ENCODE measurements around the gene CNOT11.

CNOT11 gene

DNA sequence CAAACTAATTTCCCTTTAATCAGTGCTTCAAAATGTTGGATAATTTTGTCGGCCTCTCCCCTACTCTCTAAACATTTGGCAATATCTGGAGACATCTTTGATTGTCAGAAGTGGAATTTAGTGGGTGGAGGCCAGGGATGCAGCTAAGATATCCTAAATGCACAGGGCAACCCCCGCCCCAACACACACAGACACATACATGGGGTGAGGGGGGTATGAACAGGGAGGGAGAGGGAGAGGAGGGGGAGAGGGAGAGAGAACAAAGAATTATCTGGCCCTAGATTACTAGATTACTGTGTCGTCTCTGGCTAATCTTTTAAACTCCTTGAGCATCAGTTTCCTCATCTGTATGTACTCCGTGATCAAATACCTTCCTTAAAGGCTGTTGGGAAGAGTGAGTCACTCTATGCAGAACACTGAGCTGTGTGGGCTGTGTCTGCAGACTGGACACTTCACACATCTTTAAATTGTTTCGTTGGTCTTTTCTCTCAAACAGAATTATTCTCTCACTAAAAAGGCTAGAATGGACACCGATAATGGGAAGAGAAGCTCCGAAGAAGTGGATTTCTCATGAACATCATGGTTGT, 52.9 kb downstream of the CNOT11 start:
- TF ChIP-seq, protein P1, sequence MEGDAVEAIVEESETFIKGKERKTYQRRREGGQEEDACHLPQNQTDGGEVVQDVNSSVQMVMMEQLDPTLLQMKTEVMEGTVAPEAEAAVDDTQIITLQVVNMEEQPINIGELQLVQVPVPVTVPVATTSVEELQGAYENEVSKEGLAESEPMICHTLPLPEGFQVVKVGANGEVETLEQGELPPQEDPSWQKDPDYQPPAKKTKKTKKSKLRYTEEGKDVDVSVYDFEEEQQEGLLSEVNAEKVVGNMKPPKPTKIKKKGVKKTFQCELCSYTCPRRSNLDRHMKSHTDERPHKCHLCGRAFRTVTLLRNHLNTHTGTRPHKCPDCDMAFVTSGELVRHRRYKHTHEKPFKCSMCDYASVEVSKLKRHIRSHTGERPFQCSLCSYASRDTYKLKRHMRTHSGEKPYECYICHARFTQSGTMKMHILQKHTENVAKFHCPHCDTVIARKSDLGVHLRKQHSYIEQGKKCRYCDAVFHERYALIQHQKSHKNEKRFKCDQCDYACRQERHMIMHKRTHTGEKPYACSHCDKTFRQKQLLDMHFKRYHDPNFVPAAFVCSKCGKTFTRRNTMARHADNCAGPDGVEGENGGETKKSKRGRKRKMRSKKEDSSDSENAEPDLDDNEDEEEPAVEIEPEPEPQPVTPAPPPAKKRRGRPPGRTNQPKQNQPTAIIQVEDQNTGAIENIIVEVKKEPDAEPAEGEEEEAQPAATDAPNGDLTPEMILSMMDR (IDR thresholded peaks at IDR 0.05; ENCODE audit: insufficient read depth, missing control alignments) = no peak
- no peak for DNase-seq (ENCODE audit: insufficient read length, low spot score)
- FAIRE-seq = no peak

GRCh38 chr2:101306410-101306809, 53.7 kb downstream of the CNOT11 start:
- DNase-seq (ENCODE audit: insufficient read length, low spot score) (no peak), FAIRE-seq (no peak)
- TF ChIP-seq, protein P1 (IDR thresholded peaks at IDR 0.05; ENCODE audit: insufficient read depth, missing control alignments) = no peak

- FAIRE-seq (no peak), DNase-seq (ENCODE audit: insufficient read length, low spot score) (no peak)
- TF ChIP-seq, protein P1 (IDR thresholded peaks at IDR 0.05; ENCODE audit: insufficient read depth, missing control alignments) = no peak
Measured at GRCh38 chr2:101307503-101307902, 54.8 kb downstream of the CNOT11 start.

- TF ChIP-seq, protein P1 (IDR thresholded peaks at IDR 0.05; ENCODE audit: insufficient read depth, missing control alignments) = no peak
- FAIRE-seq (no peak), DNase-seq (ENCODE audit: insufficient read length, low spot score) (no peak)
Measured at GRCh38 chr2:101307950-101308431, 55.3 kb downstream of the CNOT11 start.

GRCh38 chr2:101308432-101309210, 55.9 kb downstream of the CNOT11 start, which contains the start of gene RNF149:
RNF149 (minus strand) TSS chr2:101308701; CDS start chr2:101308588, 113 bp downstream.
- TF ChIP-seq, protein P1 (IDR thresholded peaks at IDR 0.05; ENCODE audit: insufficient read depth, missing control alignments) = no peak
- DNase-seq (ENCODE audit: insufficient read length, low spot score) (peak; percentile 99), FAIRE-seq (no peak)

GRCh38 chr2:101310090-101310833, 57.6 kb downstream of the CNOT11 start:
- TF ChIP-seq, protein P1 (IDR thresholded peaks at IDR 0.05; ENCODE audit: insufficient read depth, missing control alignments) = no peak
- no peak for FAIRE-seq
- no peak for DNase-seq (ENCODE audit: insufficient read length, low spot score)
